ENCODE data around the gene LRRC8D. TPM values are rescaled to one million over a fixed set of nuclear protein-coding genes. Genes with fewer than 3 reads are reported as not detected.
"Not testable (repeated sequence)": the region's sequence is repeated elsewhere in the genome, so short reads cannot be mapped to it uniquely, and the experiment has no call there.

LRRC8D gene
- total RNA-seq, 4 donors from 2014 or later = 12.0 to 47.4 (median 17.8) TPM

- no peaks in the 10 kb centered on the region for H3K27me3 ChIP-seq
- no peak overlapping the region for H3K27ac ChIP-seq
- H3K4me1 ChIP-seq = no peaks in the 10 kb centered on the region
- H3K36me3 ChIP-seq = no peaks in the 10 kb centered on the region
- H3K4me3 ChIP-seq = no peak overlapping the region
- intact Hi-C loops (cut with DNase I; ENCODE audit: low total_unique reads) = no loop called here
- TF ChIP-seq POLR2A (IDR thresholded peaks at IDR 0.05) (no peak), CTCF (IDR thresholded peaks at IDR 0.05) (no peak)
- no peak for DNase-seq
- no peaks in the 10 kb centered on the region for H3K9me3 ChIP-seq
Observed at GRCh38 chr1:89794406-89794805, 26.4 kb upstream of the LRRC8D start.

- intact Hi-C loops (cut with DNase I; ENCODE audit: low total_unique reads); H3K9me3 ChIP-seq; H3K4me1 ChIP-seq; H3K4me3 ChIP-seq; H3K36me3 ChIP-seq; H3K27ac ChIP-seq; DNase-seq; H3K27me3 ChIP-seq: not testable (repeated sequence)
Observed at GRCh38 chr1:89795571-89795970, 25.3 kb upstream of the LRRC8D start.

GRCh38 chr1:89797876-89798275, 23.0 kb upstream of the LRRC8D start:
- not testable (repeated sequence) for H3K27ac ChIP-seq, DNase-seq

GRCh38 chr1:89799495-89799894, 21.3 kb upstream of the LRRC8D start:
- intact Hi-C loops (cut with DNase I; ENCODE audit: low total_unique reads) = no loop called here
- DNase-seq = no peak
- H3K36me3 ChIP-seq = no peaks in the 10 kb centered on the region
- H3K4me3 ChIP-seq = no peak overlapping the region
- H3K4me1 ChIP-seq = no peaks in the 10 kb centered on the region
- H3K27ac ChIP-seq = no peak overlapping the region
- no peak for TF ChIP-seq POLR2A (IDR thresholded peaks at IDR 0.05)
- TF ChIP-seq CTCF (IDR thresholded peaks at IDR 0.05) = no peak
- H3K27me3 ChIP-seq = no peaks in the 10 kb centered on the region
- no peaks in the 10 kb centered on the region for H3K9me3 ChIP-seq

More at GRCh38 chr1:89797876-89798275, 23.0 kb upstream of the LRRC8D start:
- H3K9me3 ChIP-seq; H3K4me3 ChIP-seq; H3K27me3 ChIP-seq; intact Hi-C loops (cut with DNase I; ENCODE audit: low total_unique reads); H3K4me1 ChIP-seq; H3K36me3 ChIP-seq: not testable (repeated sequence)

- Histone ChIP-seq H3K36me3 (no peaks in the 10 kb centered on the region), H3K27ac (no peak overlapping the region), H3K4me1 (no peaks in the 10 kb centered on the region), H3K27me3 (no peaks in the 10 kb centered on the region), H3K9me3 (no peaks in the 10 kb centered on the region), H3K4me3 (no peak overlapping the region)
- intact Hi-C loops (cut with DNase I; ENCODE audit: low total_unique reads) = no loop called here
- no peak for DNase-seq
- TF ChIP-seq CTCF (IDR thresholded peaks at IDR 0.05) = no peak
- TF ChIP-seq POLR2A (IDR thresholded peaks at IDR 0.05) = no peak
Observed at GRCh38 chr1:89800022-89800655, 20.7 kb upstream of the LRRC8D start.

GRCh38 chr1:89800718-89801117, 20.1 kb upstream of the LRRC8D start:
- Histone ChIP-seq H3K27ac (no peak overlapping the region), H3K27me3 (no peaks in the 10 kb centered on the region), H3K4me1 (no peaks in the 10 kb centered on the region), H3K9me3 (no peaks in the 10 kb centered on the region), H3K4me3 (no peak overlapping the region), H3K36me3 (no peaks in the 10 kb centered on the region)
- DNase-seq = no peak
- TF ChIP-seq POLR2A (IDR thresholded peaks at IDR 0.05) = no peak
- TF ChIP-seq CTCF (IDR thresholded peaks at IDR 0.05) = no peak
- intact Hi-C loops (cut with DNase I; ENCODE audit: low total_unique reads) = no loop called here
